Measurements from ENCODE around the gene CHIC2.
"Not testable (repeated sequence)": the region's sequence is repeated elsewhere in the genome, so short reads cannot be mapped to it uniquely, and the experiment has no call there.

The CHIC2 gene

DNA sequence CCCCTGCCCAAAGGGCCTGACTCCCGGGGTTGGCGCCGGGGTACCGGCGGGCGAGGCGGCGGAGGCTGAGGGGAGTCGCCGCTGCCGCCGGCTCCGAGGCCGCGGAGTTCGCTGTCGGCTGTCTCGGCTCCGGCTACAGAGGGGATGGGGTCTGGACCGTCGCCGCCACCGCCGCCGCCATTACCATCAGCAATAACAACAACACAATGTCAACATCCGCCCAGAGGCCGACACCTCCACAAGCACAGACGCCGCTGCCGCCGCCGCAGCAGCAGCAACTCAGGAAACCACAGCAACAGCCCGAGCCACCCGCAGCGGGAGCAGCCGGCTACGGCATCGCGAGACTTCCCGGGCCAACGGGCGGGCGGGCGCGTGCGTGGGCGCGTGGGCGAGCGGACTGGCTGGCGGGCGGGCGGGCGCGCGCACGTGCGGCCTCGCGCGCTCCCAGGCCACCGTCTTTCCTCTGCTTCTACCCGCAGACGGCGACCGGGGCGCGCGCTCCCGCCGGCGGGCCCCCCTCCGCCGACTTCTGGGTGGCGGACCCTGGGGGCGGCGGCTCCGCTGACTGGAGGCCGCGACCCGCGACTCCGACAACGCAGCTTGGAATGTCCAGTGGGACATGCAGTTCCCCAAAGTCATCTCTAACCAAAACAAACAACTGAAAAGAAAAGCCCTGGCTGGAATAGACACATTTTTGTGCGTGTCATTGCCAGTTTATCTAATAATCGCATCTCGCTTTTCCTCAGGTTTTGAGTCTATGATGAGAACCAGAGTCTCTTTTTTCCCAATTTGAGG lies at the start of gene CHIC2:
Gene CHIC2, minus strand, starts transcription at position 289 of the 795 bp plus-strand sequence. CDS start 305 bp downstream, outside the sequence.
- DNase-seq: peak; percentile 96

DNA sequence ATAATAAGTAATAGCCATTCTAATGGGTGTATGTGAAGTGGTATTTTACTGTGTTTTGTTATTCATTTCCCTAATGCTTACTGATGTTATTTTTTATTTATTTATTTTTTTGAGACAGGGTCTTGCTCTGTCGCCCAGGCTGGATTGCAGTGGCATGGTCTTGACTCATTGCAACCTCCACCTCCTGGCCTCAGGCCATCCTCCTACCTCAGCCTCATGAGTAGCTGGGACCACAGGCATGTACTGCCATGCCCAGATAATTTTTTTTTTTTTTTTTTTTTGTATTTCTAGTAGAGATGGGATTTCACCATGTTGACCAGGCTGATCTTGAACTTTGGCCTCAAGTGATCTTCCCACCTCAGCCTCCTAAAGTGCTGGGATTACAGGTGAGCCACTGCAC lies 48.8 kb upstream of the CHIC2 start:
- DNase-seq: not testable (repeated sequence)

DNA sequence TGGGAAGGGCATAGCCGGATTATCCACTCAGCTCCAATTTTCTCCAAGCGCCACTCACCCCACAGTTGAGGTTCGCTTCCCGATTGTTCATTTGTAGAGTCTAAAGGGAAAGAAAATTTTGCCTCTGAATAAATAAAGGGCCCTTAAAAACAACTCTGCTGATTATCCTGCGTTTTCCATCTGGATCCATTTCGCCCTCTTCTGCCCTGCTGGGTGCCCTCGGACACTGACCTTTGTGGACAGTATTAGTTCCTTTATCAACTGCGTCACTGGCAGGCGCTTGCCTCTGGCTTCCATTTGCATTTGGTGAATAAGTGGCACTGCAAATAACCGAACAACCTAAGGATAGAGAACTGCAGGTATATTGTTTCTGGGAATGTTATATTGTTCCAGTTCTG lies 45.6 kb upstream of the CHIC2 start:
- no peak for DNase-seq

DNA sequence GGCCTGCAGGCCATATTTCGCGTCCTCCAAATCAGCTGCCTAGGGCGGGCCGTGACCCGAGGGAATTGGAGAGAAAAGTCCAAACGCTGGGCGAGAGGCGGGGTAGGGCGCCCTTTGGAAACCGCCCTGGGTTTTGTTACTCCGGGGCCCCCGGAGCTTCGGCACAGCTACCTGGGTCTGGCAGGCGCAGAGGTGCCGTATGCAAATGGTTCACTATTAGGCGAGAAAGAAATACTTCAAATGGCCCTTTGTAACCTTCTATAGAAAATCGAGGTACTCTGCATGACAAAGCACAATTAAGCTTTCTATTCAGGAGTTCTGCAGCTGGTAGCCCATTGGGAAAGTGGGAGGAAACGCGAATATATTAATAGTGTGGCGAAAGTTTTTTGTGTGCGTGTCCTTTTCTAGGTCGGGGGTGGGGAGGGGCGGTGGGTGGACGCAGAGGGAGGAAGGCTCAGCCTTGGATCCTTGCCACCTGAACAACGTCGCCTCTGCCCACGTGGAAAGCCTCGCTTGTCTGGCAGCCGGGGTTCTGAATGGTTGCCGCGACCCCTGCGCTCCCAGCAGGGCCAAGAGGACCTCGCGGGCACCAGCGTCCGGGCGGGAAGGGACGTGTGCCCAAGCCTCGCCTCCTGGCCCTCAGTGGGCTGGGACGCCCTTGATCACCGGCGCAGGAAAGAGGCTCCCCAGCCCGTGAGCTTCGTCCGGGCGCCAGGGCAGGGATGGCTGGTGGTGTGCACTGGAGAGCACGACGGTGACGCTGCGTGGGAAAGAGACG lies 45.0 kb upstream of the CHIC2 start:
- DNase-seq: no peak

DNA sequence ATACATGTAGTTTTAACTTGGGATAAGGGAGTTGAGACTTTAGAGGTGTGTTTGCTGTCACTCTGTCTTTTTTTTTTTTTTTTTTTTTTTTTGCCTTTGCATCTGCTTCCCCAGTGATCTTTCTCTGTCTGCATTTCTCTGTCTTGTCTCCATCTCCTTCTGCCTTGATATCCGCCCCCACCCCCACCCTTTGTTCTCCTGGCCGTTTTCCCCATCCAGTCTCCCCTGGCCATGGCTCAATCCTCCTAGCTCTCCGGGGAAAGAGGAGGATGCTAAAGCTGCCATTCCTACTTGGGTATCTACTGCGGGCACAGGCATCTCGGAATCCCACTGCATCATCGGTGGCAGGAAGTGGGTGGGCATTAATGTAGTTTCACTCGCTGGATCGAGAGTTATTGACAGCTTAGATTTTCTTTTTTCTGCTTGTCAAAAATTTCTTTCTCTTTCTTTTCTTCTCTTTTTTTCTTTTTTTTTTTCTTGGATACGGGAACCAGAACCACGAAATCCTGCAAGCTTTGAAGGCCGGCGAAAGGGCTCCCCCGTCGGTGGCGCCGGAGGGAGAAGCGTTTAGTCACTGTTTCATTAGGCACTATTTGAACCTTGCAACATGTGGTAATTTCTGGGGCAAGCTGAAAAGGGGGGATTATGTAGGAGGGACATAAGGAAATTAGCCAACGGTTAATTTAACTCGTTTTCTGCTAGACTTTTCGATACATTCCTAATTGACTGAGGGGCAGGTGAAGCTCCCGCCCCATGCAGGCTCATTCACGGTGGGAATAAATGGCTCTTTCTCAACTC lies 43.7 kb upstream of the CHIC2 start:
- DNase-seq: no peak

DNA sequence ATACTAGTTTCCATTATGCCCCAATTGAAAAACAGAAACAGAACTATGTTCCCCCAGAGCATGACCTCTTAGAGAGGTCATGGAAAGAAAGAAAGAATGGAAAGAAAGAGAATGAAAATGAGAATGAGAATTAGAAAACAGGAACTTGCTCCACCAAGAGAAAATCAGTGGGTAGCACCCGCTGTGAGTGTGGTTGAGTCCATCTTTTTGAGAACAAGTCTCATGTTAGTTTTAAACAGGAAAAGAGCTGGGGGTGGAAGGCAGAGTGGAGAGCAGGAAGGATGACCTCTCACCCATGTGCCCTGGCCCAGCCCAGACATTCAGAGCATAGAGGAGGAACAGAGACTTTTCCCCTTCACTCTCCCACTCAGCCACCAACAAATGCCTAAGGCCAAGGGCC lies 40.5 kb upstream of the CHIC2 start:
- DNase-seq: no peak

DNA sequence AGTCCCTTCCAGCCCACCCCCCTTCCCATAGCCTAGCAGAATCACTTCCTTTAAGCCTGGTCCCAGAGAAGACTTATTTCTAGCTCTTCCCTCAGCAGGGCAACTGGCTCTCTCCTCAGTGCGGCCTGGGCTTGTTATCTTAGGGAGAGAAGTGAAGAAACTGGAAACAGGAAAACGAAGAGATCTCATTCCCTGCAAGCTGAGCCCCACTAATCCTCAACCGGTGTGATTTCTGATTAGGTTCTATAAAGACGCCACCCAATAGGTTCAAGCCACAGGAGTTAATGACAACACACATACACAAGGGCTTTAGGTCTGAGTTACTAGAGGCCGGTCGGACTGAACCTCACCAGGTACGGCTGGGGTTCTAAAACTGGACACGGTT lies 38.8 kb upstream of the CHIC2 start:
- DNase-seq: no peak

DNA sequence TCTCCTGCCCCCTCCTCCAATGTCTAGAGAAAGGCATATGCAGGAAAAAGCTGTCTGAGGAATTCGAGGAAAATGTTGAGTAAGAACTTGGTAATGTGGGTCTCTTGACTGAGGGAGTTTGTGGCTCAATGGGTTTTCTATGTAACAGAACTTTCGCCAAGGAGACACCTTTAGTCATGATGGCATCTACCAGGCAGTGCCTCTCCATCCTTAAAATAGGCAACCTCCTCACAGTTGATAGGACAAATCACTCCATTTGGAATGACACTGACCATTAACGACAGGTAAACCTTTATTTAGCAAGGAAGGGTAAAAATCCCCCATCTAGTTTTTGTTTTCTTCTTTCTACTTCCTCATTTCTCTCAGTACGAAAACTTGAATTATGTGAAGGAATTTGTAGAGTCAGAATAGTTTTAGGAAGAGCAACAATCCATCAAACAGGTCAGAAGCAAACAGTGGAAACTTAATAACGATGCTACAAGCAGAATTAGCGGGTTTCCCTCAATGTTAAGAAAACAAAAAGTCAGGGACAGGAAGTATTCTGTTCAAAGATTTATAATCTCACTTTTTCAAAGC lies 38.2 kb upstream of the CHIC2 start:
- DNase-seq: no peak

DNA sequence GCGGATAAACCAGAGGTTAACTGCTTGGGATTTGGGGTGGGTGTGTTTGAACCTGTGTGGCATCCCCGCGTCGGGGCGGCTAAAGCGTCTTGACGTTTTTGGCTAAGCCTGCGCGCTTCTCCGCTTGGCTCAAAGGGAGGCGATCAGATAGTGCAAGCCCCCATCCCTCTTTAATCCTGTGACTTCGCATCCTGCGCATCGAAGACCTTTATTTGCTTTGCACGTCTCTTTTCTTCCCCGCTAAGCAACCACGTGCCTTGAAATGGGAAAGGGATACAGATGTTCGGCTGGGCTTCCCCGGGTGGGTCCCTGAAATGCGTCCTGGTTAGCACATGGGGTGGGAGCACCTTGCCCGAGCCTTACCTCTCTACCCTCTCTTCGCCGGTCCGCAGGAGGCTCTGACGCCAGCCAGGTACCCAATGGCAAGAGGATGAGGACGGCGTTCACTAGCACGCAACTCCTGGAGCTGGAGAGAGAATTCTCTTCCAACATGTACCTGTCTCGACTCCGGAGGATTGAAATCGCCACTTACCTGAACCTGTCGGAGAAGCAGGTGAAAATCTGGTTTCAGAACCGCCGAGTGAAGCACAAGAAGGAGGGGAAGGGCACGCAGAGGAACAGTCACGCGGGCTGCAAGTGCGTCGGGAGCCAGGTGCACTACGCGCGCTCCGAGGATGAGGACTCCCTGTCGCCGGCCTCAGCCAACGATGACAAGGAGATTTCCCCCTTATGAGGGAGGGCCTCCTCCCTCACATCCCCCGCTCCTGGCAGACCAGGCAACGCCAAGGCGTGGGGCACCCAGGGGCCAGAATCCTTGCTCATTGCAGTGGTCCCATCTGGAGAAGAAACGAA lies 37.0 kb upstream of the CHIC2 start:
- DNase-seq: no peak

DNA sequence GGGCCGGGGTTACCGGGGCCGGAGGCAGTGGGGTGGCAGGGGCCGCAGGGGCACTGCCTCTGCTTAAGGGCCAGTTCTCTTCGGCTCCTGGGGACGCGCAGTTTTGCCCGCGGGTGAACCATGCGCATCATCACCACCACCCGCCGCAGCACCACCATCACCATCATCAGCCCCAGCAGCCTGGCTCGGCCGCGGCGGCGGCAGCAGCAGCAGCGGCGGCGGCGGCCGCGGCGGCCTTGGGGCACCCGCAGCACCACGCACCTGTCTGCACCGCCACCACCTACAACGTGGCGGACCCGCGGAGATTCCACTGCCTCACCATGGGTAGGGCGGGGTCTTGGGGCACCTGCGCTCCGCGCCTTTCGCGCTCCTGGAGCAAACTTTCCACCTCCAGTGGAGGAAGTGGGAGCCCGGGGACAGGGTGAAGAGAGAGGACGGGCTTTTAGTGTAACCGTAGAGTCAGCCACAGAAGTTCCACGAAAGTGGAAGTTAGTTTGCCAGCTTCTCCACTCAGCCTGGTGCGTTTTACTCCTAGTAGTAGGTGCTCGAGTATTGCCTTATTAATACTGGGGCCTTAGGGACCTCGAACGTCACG lies 36.3 kb upstream of the CHIC2 start:
- no peak for DNase-seq

DNA sequence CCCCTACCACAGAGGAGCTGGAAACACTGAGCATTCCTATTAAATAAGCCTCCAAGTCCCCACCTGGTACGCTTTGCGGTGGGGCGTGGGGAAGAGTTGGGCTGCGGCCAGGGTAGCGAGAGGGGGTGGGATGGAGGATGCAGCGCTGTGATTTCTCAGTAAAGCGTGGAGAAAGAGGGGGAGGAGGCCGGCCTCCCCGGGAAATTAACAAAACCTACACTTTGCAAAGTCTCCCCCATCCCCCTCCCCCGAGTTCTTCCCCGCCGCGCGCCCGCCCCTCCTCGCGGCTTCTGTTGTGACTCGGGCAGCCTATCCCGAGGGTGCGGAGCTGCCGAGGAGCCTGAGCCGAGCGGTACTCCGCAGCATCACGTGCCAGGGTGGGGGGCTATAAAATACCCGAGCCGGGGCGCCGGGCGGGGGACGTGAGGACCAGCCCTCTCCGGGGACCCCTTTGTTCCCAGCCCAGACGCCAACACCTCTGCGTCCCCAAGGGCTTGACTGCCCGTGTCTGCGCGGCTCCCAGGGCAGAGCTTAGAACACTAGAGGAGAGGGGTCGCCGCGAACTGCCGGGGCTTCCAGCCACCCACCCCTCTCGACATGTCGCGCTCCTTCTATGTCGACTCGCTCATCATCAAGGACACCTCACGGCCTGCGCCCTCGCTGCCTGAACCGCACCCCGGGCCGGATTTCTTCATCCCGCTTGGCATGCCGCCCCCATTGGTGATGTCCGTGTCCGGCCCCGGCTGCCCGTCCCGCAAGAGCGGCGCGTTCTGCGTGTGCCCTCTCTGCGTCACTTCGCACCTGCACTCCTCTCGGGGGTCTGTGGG lies 35.6 kb upstream of the CHIC2 start, which contains the start of gene GSX2:
Gene GSX2, plus strand, starts transcription at position 416 of the 827 bp plus-strand sequence. Its CDS starts 182 bp downstream, at position 598.
- DNase-seq: no peak

DNA sequence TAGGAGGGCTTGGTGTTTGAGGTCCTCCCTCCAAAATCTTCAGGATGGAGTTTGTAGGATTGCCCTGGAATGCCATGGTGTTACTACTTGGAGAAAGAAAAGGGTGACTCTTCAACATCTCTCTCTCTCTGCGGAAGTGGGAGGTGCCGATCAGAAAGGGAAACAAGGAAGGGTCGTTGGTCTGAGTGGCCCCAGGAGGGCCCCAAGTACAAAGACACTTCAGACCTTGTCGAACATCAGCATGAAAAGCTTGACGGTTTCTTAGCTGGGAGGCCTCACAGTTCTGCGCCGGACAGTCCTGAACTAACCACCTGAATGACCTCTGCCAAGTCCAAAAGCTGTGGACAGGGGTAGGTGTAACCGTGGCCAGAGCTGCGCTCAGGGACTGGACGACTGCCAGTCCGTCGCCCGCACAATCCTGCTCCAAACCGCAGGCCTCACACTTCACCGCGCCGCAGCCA lies 34.9 kb upstream of the CHIC2 start:
- no peak for DNase-seq

DNA sequence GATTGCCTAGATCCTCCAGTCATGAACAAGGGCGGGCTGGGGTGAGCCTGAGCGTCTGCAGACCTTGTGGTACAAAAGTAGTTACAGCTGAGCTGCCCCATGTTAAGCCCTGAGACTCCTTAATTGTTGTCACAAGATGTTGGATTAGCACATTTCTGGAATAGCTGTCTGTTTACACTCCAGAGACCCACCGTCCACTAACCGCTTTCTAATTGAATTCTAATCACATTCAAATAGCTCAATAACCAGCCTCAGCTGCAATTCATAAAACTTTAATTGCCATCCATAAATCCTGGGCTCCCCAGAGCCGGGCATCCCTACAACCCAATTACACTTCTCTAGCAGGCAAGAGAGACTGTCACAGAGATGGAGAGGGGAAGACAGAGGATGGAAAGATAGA lies 34.0 kb upstream of the CHIC2 start:
- no peak for DNase-seq

DNA sequence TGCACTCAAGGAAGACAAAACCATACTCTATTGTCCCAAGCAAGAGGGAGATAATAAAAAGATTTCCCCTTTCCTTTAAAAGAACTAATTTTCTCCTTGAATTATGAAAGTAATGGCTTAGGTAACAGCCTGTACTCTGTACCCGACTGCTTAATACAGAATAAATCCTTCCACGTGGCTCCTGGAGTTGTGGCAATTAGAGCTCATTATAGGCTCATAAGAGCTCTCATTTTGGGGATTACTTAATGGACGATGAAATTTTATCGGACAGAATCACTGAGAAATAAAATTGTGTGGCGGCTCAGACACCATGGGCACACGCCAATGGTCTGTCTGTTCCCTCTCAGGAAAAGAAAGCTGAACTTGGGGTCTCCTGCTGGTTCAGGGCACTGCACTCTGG lies 32.7 kb upstream of the CHIC2 start:
- DNase-seq: no peak

DNA sequence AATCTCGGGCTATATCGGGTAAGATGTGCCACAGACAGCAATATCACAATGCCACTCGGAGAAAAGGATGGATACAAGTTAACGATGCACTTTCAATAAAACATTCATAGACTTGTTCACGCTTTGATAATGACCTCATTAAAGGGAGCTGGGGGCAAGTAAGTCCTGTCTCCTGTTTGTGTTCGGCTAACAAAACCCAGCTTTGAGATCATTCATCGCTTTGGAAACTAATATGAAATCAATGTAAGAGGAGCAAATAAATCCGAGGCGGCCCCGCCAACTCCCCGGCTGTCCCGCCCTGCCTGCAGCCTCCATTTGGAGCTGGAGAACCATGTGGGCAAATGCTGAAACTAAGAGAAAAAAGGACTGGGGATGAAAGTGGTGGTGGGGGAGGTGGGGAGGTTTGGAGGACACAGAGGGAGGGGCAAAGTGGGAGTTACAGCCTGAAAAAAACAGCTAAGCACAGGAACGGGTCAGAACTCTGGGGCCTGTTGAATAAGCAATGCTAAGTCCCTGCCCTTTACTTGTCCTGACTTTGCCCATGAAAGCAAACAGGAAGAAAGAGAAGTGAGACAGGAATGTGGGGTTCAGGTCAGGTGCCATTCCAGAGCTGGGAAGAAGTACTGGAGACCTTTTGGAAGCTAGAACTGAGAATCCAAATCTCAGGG lies 32.0 kb upstream of the CHIC2 start:
- no peak for DNase-seq

DNA sequence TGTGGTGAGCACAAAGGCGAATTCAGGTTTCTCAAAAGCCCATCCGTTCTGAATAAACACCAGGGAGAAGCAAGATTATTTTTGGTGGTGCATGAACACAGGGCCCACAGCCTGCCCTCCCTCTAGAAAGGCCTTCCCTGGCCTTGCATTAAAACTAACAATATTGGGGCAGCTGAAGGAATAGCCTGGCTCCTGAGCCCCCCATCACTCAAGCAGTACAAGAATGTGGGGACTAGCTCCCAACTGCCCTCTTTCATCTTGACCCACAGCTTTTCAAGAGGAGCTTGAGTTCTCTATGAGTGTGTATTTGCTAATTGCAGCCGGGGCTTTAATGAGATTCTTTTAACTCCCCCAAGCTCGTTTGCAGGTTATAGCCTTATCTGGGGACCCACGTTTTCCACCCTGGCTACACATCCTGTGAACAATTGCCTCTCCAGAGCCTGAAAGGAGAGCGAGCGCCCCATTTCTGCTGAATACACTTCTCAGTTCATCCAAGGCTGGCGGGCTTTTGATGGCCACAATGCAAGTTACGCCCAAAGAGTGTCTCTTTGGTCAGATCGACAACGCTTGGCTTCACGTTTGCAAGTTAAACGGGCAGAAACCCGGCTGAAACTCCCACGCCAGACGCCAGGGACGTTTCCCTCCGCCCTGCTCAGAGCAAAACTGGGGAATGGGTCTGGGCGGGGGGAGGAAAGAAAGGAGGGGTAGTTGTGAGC lies 30.9 kb upstream of the CHIC2 start:
- DNase-seq: no peak

DNA sequence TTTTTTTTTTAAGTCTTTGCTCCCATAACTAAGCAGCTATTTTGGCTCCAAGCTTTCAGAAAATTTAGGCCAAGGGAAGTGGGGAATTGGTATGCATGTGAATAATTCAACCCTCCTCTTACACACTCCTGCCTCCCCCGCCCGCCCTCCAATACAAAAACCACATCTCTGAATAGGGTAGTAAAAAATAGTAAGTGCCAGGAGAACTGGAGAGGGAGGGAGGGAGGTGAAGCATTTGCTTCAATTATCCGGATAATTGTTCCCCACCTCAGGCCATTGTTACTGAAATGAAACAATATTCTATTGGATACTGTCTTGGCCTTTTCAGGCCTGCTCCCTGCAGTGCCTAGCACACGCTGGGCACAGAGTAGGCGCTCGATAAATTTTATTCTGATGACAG lies 30.0 kb upstream of the CHIC2 start:
- DNase-seq: no peak

DNA sequence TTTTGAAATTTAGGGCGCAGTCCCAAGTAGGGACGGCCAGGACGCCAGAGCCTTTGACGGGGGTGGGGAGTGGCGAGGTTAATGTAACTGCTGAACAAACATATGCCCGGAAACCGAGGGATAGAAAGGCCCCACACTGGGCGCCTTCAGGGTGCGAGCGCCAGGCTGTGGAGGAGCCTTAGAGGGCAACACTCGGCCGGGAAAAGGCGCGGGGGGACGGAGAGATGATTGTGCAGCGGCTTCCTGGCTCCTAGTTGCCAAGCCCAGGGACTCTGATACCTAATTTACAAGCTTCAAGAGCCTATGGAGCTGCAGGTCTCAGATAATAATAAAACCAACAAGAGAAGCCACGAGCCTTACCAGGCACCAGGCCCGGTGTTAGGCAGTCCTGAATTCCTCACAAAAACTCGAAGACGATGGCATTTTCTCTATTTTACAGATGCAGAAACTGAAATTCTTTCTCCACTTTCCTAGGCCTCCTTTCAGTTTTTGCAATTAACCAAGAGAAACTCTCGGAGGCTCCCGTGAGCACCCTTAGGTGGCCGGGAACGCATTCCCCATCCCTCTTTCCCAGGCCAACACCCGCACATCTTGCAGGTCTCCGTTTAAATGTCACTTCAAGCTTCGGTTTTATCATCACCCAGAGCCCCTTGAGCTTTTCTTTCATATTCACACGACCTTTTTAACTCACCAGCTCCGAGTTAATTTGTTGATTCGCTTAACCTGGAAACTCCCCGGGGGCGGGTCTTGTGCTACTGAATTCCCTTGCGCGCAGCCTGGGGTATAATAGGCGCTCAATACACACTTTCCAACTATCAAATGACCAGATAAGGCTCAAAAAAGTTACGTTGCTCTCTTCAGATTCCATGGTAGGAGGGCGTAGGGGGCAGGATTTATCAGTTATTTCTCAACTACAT lies 29.2 kb upstream of the CHIC2 start:
- DNase-seq: peak; percentile 27 to 40
